Left ventricle myocardium inferior (tissue), 1 donor: ENCODE data around the gene MRPS34. TPM values are rescaled to one million over a fixed set of nuclear protein-coding genes. Genes with fewer than 3 reads are reported as not detected.

Experiments used
- DNase-seq: peaks from one replicate; pipeline ENCODE4 v3.0.0-alpha.2; 2020
- H3K27ac ChIP-seq: fragments of 200-600 bp; replicated peaks from 2 replicates; pipeline ENCODE4 v1.8.0; 2021
- H3K27me3 ChIP-seq: fragments of 200-600 bp; 2 replicates; pipeline ENCODE4 v1.8.0; 2021; ENCODE audit warnings: low read depth
- H3K36me3 ChIP-seq: fragments of 200-600 bp; 2 replicates; pipeline ENCODE4 v1.8.0; 2021
- H3K4me1 ChIP-seq: fragments of 200-600 bp; 2 replicates; pipeline ENCODE4 v1.8.0; 2021
- H3K4me3 ChIP-seq: fragments of 200-600 bp; 2 replicates; pipeline ENCODE4 v1.8.0; 2021; ENCODE audit warnings: mild to moderate bottlenecking, moderate library complexity
- H3K9me3 ChIP-seq: fragments of 200-600 bp; replicated peaks from 2 replicates; pipeline ENCODE4 v1.8.0; 2021
- intact Hi-C: fragments of 100-400 bp; cut with micrococcal nuclease; formaldehyde crosslinking; loops from one replicate; pipeline ENCODE4 v1.11.0; 2022
- total RNA-seq: library from RNA; stranded (reverse); fragmentation: NEBNext Ultra II Directional; extraction: Animal tissue kit (Norgen Biotek cat#: 25700); gene quantifications from one replicate; pipeline ENCODE4 v1.2.1, GENCODE V29; 2021
- TF ChIP-seq, protein P1 (sequence below): fragments of 200-600 bp; IDR thresholded peaks from 2 replicates; pipeline ENCODE4 v1.8.0; 2021; ENCODE audit warnings: antibody characterized with exemption, mild to moderate bottlenecking, borderline replicate concordance
- donor health status: DM: no; HTN: yes; CAD: no; lungs with severe emphysema.

Gene MRPS34
- total RNA-seq, 1 donor from 2014 or later = 78.0 TPM

DNA sequence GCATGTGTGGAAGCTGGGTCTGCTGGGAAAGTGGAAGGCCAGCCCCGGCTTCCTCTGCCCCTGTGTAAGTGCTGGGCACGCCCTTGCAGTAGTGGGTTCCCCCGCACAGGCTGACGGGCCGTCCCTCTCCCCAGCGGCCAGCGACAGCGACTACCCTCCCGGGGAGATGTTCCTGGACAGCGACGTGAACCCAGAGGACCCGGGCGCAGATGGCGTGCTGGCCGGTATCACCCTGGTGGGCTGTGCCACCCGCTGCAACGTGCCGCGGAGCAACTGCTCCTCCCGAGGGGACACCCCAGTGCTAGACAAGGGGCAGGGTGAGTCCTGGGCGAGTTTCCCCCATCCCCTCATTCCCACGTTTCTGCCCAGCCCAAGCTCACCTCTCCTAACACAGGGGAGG lies 7.1 kb downstream of the MRPS34 start:
- intact Hi-C loops = no loop called here
- Histone ChIP-seq H3K9me3 (no peaks in the 10 kb centered on the region), H3K4me1 (peaks cover 17% of the 10 kb centered on the region), H3K36me3 (peaks cover 79% of the 10 kb centered on the region), H3K27me3 (no peaks in the 10 kb centered on the region), H3K27ac (no peak overlapping the region), H3K4me3 (no peak overlapping the region)
- TF ChIP-seq, protein P1, sequence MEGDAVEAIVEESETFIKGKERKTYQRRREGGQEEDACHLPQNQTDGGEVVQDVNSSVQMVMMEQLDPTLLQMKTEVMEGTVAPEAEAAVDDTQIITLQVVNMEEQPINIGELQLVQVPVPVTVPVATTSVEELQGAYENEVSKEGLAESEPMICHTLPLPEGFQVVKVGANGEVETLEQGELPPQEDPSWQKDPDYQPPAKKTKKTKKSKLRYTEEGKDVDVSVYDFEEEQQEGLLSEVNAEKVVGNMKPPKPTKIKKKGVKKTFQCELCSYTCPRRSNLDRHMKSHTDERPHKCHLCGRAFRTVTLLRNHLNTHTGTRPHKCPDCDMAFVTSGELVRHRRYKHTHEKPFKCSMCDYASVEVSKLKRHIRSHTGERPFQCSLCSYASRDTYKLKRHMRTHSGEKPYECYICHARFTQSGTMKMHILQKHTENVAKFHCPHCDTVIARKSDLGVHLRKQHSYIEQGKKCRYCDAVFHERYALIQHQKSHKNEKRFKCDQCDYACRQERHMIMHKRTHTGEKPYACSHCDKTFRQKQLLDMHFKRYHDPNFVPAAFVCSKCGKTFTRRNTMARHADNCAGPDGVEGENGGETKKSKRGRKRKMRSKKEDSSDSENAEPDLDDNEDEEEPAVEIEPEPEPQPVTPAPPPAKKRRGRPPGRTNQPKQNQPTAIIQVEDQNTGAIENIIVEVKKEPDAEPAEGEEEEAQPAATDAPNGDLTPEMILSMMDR = no peak
- DNase-seq = no peak

DNA sequence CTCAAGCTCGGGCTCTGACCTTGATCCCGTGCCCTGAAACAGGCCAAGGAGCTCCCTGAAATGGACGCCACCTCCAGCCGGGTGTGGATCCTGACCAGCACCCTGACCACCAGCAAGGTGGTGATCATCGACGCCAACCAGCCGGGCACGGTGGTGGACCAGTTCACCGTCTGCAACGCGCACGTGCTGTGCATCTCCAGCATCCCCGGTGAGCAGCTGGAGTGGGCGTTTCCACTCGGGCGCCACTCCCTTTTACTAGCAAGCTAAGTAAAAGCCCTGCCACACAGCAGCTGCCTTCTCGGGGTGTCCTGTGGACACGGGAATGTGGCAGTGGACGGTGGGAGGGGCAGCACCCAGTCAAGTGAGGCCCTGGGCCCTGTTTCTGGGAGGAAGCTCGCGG lies 8.0 kb downstream of the MRPS34 start:
- DNase-seq = no peak
- Histone ChIP-seq H3K36me3 (peaks cover 87% of the 10 kb centered on the region), H3K27ac (no peak overlapping the region), H3K4me3 (no peak overlapping the region), H3K4me1 (peaks cover 8% of the 10 kb centered on the region), H3K9me3 (no peaks in the 10 kb centered on the region), H3K27me3 (no peaks in the 10 kb centered on the region)
- TF ChIP-seq, protein P1 = no peak
- intact Hi-C loops = no loop called here

DNA sequence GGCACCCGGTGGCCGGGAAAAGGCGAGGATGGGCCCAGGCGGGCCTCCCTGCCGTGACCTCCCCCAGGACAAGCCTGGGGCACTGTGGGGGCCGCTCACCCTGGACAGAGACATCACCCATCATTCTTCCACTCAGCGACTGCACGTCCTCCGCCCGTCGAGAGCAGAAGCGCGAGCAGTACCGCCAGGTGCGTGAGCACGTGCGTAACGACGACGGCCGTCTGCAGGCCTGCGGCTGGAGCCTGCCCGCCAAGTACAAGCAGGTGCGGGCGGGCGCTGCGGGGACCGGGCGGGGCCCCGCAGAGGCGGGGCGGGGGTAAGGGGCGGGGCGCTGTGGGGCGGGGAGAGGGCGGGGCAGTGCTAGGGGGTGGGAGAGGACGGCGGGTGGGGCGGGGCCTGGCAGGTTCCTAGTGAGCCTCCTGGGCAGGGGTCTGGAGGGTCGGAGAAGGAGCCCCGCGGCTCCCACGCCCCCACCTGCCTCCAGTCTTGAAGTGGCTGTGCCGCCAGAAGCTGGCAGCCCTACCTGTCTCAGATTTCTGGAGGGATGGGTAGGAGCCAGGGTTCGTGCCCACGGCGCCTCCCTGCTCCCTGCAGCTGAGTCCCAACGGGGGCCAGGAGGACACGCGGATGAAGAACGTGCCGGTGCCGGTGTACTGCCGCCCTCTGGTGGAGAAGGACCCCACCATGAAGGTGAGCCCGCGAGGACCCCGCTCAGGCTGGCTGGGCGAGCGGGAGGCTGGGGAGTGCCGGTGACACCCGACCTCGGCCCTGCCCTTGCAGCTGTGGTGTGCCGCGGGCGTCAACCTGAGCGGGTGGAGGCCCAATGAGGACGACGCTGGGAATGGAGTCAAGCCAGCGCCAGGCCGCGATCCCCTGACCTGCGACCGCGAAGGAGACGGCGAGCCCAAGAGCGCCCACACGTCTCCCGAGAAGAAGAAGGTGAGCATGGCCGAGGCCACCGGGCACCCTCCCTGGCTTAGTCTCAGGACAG lies 9.1 kb downstream of the MRPS34 start:
- no peaks in the 10 kb centered on the region for H3K4me1 ChIP-seq
- intact Hi-C loops = no loop called here
- DNase-seq = no peak

DNA sequence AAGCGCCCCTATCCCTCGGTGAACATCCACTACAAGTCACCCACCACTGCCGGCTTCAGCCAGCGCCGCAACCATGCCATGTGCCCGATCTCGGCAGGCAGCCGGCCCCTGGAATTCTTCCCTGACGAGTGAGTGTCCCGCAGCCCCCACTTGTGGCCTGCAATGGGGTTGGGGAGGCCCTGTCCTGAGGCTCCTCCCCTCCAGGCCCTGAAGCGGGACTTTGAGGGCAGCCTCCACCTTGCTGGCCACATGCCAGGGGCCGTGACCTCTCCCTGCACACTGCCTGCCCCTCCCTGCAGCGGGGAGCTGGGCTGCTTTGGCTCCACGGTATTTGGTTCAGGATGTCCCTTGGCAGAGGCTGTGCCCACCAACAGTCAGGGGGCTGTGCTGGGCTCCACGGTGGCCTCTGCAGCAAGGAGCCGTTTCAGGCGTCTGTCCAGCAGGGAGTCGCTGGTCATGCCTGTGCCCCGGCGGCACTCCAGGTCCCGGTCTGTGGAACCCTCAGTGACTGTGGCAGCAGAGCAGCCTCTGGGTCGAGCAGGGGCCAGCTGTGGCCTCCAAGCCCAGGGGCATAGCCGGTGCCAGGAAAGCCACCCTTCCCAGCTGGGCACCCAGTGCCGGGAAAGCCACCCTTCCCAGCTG lies 9.9 kb downstream of the MRPS34 start:
- intact Hi-C loops = no loop called here
- Histone ChIP-seq H3K27ac (no peak overlapping the region), H3K36me3 (peaks cover 90% of the 10 kb centered on the region), H3K9me3 (no peaks in the 10 kb centered on the region), H3K27me3 (no peaks in the 10 kb centered on the region), H3K4me3 (no peak overlapping the region), H3K4me1 (no peaks in the 10 kb centered on the region)
- peak; percentile 19 for DNase-seq
- TF ChIP-seq, protein P1 = no peak

More for the DNA sequence above, 9.1 kb downstream of the MRPS34 start:
- Histone ChIP-seq H3K27ac (no peak overlapping the region), H3K27me3 (no peaks in the 10 kb centered on the region), H3K9me3 (no peaks in the 10 kb centered on the region), H3K36me3 (peaks cover 90% of the 10 kb centered on the region), H3K4me3 (no peak overlapping the region)
- TF ChIP-seq, protein P1 = peak; percentile 40

DNA sequence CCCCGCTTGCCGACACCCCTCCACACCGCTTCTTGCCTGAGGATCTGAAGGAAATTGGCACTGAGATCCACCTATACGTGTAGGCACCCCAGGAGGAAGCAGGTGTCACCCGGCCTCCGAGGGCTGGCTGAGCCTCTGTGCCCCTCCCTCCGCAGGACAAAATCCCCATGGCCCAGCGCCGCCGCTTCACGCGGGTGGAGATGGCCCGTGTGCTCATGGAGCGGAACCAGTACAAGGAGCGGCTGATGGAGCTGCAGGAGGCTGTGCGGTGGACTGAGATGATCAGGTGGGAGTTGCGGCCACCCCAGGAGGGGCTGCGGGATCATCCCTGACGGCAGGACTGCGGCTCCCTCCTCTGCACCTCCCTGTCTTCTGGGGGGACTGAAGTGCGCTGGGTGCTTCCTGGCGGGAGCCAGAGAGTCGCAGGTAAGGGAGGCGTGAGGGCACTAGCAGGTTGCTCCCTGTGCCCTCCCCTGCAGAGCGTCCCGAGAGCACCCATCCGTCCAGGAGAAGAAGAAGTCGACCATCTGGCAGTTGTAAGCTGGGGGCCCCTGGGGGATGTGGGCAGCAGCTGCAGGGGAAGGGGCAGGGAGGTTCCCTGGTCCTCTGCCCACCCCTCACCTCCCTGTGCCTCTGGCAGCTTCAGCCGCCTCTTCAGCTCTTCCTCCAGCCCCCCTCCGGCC lies 10.6 kb downstream of the MRPS34 start:
- Histone ChIP-seq H3K27me3 (no peaks in the 10 kb centered on the region), H3K4me3 (no peak overlapping the region), H3K9me3 (no peaks in the 10 kb centered on the region), H3K4me1 (no peaks in the 10 kb centered on the region), H3K27ac (no peak overlapping the region), H3K36me3 (peaks cover 90% of the 10 kb centered on the region)
- TF ChIP-seq, protein P1 = no peak
- no peak for DNase-seq
- intact Hi-C loops = no loop called here
